Adrenal gland (tissue), 5 donors: ENCODE results near the gene GGTLC2.

Experiments
- POLR2A ChIP-seq, 2 donors: fragments of 450-650 bp; IDR thresholded peaks; one replicate each; pipeline ENCODE4 v1.6.1; 2017; ENCODE audit warnings: antibody characterized with exemption in 2 of 2, mild to moderate bottlenecking in 2 of 2, moderate library complexity in 1 of 2
- TF ChIP-seq, protein P1 (sequence below), 6 experiments: fragments of 450-650 bp in 4 of 6; fragments of 200-600 bp in 2 of 6; sonication (generic) in 1 of 6; IDR thresholded peaks; 1 replicate in 5 of 6; 2 replicates in 1 of 6; pipeline versions ENCODE4 v1.5.1 to v1.8.0; 2016 to 2021; ENCODE audit warnings: antibody characterized with exemption in 6 of 6, mild to moderate bottlenecking in 2 of 6, moderate library complexity in 1 of 6
- donor health status: DM: no; HTN: no; CAD: no.

DNA sequence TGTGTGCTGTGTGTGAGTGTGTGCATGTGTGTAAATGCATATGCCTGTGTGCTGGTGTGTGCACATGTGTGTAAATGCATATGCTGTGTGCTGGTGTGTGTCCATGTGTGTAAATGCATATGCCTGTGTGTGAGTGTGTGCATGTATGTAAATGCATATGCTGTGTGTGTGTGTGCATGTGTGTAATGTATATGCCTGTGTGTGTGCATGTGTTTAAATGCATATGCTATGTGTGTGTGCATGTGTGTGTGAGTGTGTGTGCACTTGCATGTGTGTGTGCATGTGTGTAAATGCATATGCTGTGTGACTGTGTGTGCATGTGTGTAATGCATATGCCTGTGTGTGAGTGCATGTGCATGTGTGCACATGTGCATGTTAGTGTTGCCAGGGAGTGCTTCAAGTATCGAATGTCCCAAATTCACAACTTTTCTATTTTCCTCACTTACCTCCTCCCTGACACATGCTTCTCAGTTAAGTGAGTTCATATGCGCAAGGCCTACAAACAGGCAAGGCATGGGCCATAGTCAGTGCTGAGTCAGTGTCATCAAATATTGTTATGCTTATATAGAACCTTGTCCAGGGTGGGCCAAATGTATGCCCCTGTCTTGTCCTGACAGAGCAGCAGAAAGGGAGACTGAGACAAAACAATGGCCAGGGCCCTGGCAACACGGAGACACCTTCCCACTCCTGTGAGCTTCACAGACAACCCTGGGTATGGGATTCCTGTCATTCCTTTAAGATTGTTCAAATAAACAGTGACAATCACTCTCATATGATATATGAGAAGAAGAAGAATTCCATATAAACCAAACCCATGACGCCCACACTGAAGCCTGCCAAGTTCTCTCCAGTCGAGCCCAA is 38.6 kb downstream of the GGTLC2 start:
- TF ChIP-seq, protein P1, sequence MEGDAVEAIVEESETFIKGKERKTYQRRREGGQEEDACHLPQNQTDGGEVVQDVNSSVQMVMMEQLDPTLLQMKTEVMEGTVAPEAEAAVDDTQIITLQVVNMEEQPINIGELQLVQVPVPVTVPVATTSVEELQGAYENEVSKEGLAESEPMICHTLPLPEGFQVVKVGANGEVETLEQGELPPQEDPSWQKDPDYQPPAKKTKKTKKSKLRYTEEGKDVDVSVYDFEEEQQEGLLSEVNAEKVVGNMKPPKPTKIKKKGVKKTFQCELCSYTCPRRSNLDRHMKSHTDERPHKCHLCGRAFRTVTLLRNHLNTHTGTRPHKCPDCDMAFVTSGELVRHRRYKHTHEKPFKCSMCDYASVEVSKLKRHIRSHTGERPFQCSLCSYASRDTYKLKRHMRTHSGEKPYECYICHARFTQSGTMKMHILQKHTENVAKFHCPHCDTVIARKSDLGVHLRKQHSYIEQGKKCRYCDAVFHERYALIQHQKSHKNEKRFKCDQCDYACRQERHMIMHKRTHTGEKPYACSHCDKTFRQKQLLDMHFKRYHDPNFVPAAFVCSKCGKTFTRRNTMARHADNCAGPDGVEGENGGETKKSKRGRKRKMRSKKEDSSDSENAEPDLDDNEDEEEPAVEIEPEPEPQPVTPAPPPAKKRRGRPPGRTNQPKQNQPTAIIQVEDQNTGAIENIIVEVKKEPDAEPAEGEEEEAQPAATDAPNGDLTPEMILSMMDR (IDR thresholded peaks at IDR 0.05), result no peak
- no peak for TF ChIP-seq POLR2A (IDR thresholded peaks at IDR 0.05)
